ENCODE measurements around the gene RASAL3.

RASAL3 gene

DNA sequence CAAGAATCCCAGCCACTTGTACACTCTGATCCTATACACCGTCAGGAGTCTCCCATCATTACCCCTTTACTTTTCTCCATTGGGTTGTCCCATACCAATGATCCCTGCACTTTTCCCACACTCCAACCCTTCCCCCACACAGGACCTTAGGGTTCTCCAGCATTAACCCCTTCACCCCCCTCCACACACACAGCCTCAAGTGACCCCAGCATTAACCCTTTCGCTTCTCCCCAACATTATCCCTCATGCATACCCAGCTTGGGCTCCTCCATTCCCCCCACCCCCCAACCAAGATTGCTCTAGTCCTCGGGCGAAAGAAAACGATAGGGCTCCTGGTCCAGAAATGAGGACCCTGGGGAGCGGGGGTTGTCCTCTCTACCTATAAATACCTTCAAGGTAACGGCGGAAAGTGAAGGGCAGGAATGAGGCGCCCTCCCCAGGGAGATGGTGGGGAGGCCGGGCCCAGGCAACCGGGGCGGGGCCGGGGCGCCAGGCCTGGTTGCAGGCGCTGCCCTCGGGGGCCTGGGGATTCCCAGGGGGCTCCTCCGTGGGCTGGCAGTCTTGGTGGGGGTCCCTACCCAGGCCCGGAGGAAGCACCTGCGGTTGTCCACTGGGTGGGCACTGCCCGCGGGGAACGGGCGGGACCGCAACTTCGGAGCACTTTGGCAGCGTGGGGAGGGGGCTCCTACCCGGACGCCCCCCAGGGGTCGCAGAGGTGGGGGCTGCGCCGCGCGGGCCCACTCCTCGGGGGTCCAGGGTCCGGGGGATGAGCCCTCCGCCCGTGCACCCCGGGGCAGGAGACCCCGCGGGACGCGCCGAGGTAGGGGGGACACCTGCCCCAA, 15.3 kb downstream of the RASAL3 start (continued):
- TF ChIP-seq, protein P1, sequence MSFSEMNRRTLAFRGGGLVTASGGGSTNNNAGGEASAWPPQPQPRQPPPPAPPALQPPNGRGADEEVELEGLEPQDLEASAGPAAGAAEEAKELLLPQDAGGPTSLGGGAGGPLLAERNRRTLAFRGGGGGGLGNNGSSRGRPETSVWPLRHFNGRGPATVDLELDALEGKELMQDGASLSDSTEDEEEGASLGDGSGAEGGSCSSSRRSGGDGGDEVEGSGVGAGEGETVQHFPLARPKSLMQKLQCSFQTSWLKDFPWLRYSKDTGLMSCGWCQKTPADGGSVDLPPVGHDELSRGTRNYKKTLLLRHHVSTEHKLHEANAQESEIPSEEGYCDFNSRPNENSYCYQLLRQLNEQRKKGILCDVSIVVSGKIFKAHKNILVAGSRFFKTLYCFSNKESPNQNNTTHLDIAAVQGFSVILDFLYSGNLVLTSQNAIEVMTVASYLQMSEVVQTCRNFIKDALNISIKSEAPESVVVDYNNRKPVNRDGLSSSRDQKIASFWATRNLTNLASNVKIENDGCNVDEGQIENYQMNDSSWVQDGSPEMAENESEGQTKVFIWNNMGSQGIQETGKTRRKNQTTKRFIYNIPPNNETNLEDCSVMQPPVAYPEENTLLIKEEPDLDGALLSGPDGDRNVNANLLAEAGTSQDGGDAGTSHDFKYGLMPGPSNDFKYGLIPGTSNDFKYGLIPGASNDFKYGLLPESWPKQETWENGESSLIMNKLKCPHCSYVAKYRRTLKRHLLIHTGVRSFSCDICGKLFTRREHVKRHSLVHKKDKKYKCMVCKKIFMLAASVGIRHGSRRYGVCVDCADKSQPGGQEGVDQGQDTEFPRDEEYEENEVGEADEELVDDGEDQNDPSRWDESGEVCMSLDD (tag by site-specific recombination; IDR thresholded peaks at IDR 0.05) = no peak
- TF ChIP-seq ZEB2 (tag by site-specific recombination; IDR thresholded peaks at IDR 0.05) = peak; percentile 40; the same call in 1 of the 2 replicates
- TF ChIP-seq, protein P2, sequence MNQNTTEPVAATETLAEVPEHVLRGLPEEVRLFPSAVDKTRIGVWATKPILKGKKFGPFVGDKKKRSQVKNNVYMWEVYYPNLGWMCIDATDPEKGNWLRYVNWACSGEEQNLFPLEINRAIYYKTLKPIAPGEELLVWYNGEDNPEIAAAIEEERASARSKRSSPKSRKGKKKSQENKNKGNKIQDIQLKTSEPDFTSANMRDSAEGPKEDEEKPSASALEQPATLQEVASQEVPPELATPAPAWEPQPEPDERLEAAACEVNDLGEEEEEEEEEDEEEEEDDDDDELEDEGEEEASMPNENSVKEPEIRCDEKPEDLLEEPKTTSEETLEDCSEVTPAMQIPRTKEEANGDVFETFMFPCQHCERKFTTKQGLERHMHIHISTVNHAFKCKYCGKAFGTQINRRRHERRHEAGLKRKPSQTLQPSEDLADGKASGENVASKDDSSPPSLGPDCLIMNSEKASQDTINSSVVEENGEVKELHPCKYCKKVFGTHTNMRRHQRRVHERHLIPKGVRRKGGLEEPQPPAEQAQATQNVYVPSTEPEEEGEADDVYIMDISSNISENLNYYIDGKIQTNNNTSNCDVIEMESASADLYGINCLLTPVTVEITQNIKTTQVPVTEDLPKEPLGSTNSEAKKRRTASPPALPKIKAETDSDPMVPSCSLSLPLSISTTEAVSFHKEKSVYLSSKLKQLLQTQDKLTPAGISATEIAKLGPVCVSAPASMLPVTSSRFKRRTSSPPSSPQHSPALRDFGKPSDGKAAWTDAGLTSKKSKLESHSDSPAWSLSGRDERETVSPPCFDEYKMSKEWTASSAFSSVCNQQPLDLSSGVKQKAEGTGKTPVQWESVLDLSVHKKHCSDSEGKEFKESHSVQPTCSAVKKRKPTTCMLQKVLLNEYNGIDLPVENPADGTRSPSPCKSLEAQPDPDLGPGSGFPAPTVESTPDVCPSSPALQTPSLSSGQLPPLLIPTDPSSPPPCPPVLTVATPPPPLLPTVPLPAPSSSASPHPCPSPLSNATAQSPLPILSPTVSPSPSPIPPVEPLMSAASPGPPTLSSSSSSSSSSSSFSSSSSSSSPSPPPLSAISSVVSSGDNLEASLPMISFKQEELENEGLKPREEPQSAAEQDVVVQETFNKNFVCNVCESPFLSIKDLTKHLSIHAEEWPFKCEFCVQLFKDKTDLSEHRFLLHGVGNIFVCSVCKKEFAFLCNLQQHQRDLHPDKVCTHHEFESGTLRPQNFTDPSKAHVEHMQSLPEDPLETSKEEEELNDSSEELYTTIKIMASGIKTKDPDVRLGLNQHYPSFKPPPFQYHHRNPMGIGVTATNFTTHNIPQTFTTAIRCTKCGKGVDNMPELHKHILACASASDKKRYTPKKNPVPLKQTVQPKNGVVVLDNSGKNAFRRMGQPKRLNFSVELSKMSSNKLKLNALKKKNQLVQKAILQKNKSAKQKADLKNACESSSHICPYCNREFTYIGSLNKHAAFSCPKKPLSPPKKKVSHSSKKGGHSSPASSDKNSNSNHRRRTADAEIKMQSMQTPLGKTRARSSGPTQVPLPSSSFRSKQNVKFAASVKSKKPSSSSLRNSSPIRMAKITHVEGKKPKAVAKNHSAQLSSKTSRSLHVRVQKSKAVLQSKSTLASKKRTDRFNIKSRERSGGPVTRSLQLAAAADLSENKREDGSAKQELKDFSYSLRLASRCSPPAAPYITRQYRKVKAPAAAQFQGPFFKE (tag by site-specific recombination; IDR thresholded peaks at IDR 0.05; ENCODE audit: borderline replicate concordance) = no peak
- TF ChIP-seq MYNN (tag by site-specific recombination; IDR thresholded peaks at IDR 0.05; ENCODE audit: borderline replicate concordance) = no peak
- TF ChIP-seq GLIS1 (tag by site-specific recombination; IDR thresholded peaks at IDR 0.05) = peak; percentile 51
- no peak for TF ChIP-seq KLF10 (tag by site-specific recombination; IDR thresholded peaks at IDR 0.05)
- TF ChIP-seq, protein P3, sequence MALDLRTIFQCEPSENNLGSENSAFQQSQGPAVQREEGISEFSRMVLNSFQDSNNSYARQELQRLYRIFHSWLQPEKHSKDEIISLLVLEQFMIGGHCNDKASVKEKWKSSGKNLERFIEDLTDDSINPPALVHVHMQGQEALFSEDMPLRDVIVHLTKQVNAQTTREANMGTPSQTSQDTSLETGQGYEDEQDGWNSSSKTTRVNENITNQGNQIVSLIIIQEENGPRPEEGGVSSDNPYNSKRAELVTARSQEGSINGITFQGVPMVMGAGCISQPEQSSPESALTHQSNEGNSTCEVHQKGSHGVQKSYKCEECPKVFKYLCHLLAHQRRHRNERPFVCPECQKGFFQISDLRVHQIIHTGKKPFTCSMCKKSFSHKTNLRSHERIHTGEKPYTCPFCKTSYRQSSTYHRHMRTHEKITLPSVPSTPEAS (tag by site-specific recombination; IDR thresholded peaks at IDR 0.05) = 0 out of 2 replicates have a peak, but pooled peaks have one; percentile 5
- TF ChIP-seq, protein P4, sequence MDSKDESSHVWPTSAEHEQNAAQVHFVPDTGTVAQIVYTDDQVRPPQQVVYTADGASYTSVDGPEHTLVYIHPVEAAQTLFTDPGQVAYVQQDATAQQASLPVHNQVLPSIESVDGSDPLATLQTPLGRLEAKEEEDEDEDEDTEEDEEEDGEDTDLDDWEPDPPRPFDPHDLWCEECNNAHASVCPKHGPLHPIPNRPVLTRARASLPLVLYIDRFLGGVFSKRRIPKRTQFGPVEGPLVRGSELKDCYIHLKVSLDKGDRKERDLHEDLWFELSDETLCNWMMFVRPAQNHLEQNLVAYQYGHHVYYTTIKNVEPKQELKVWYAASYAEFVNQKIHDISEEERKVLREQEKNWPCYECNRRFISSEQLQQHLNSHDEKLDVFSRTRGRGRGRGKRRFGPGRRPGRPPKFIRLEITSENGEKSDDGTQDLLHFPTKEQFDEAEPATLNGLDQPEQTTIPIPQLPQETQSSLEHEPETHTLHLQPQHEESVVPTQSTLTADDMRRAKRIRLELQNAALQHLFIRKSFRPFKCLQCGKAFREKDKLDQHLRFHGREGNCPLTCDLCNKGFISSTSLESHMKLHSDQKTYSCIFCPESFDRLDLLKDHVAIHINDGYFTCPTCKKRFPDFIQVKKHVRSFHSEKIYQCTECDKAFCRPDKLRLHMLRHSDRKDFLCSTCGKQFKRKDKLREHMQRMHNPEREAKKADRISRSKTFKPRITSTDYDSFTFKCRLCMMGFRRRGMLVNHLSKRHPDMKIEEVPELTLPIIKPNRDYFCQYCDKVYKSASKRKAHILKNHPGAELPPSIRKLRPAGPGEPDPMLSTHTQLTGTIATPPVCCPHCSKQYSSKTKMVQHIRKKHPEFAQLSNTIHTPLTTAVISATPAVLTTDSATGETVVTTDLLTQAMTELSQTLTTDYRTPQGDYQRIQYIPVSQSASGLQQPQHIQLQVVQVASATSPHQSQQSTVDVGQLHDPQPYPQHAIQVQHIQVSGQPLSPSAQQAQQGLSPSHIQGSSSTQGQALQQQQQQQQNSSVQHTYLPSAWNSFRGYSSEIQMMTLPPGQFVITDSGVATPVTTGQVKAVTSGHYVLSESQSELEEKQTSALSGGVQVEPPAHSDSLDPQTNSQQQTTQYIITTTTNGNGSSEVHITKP (tag by site-specific recombination; IDR thresholded peaks at IDR 0.05) = peak; percentile 96
- TF ChIP-seq KLF8 (tag by site-specific recombination; IDR thresholded peaks at IDR 0.05) = peak; percentile 56; the same call in 1 of the 2 replicates
- TF ChIP-seq ZXDB (tag by site-specific recombination; IDR thresholded peaks at IDR 0.05) = peak; percentile 96
- TF ChIP-seq ZNF423 (tag by site-specific recombination; IDR thresholded peaks at IDR 0.05) = no peak
- no peak for TF ChIP-seq ZNF585B (tag by site-specific recombination; IDR thresholded peaks at IDR 0.05)
- no peak for TF ChIP-seq ZNF560 (tag by site-specific recombination; IDR thresholded peaks at IDR 0.05; ENCODE audit: borderline replicate concordance)
- peak; percentile 40; the same call in 1 of the 2 replicates for TF ChIP-seq ZNF600 (tag by site-specific recombination; IDR thresholded peaks at IDR 0.05)
- TF ChIP-seq ZNF184 (tag by site-specific recombination; IDR thresholded peaks at IDR 0.05) = no peak
- no peak; the same call in 1 of the 2 replicates for TF ChIP-seq ZFP3 (tag by site-specific recombination; IDR thresholded peaks at IDR 0.05; ENCODE audit: low read depth)
- no peak for TF ChIP-seq ZNF664 (tag by site-specific recombination; IDR thresholded peaks at IDR 0.05)
- TF ChIP-seq SP3 (tag by site-specific recombination; IDR thresholded peaks at IDR 0.05) = peak; percentile 22; the same call in 1 of the 2 replicates
- TF ChIP-seq, protein P5, sequence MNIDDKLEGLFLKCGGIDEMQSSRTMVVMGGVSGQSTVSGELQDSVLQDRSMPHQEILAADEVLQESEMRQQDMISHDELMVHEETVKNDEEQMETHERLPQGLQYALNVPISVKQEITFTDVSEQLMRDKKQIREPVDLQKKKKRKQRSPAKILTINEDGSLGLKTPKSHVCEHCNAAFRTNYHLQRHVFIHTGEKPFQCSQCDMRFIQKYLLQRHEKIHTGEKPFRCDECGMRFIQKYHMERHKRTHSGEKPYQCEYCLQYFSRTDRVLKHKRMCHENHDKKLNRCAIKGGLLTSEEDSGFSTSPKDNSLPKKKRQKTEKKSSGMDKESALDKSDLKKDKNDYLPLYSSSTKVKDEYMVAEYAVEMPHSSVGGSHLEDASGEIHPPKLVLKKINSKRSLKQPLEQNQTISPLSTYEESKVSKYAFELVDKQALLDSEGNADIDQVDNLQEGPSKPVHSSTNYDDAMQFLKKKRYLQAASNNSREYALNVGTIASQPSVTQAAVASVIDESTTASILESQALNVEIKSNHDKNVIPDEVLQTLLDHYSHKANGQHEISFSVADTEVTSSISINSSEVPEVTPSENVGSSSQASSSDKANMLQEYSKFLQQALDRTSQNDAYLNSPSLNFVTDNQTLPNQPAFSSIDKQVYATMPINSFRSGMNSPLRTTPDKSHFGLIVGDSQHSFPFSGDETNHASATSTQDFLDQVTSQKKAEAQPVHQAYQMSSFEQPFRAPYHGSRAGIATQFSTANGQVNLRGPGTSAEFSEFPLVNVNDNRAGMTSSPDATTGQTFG (tag by site-specific recombination; IDR thresholded peaks at IDR 0.05; ENCODE audit: borderline replicate concordance) = no peak
